Measurements from ENCODE around the gene TEX13C. TPM values are rescaled to one million over a fixed set of nuclear protein-coding genes. Genes with fewer than 3 reads are reported as not detected.

TEX13C gene
- total RNA-seq, 4 donors from 2014 or later: 0.22 TPM; not detected in 3

DNA sequence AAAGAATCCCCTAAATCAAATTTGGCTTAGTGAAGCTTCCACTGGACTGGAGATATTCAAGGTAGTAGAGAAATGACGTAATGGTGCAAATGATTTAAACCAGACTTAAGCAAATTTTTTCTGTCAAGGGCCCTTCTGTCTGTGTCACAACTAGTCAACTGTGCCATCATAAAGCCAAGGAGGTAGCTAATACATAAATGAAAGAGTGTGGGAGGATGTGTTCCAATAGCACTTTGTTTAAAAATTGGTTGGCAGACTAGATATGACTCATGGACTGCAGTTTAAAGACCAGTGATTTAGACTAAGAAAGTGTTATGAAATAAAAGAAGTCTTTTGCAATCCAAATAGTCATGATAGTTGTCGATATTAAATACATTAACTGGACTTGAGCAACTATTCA lies 24.3 kb upstream of the TEX13C start:
- TF ChIP-seq, protein P1, sequence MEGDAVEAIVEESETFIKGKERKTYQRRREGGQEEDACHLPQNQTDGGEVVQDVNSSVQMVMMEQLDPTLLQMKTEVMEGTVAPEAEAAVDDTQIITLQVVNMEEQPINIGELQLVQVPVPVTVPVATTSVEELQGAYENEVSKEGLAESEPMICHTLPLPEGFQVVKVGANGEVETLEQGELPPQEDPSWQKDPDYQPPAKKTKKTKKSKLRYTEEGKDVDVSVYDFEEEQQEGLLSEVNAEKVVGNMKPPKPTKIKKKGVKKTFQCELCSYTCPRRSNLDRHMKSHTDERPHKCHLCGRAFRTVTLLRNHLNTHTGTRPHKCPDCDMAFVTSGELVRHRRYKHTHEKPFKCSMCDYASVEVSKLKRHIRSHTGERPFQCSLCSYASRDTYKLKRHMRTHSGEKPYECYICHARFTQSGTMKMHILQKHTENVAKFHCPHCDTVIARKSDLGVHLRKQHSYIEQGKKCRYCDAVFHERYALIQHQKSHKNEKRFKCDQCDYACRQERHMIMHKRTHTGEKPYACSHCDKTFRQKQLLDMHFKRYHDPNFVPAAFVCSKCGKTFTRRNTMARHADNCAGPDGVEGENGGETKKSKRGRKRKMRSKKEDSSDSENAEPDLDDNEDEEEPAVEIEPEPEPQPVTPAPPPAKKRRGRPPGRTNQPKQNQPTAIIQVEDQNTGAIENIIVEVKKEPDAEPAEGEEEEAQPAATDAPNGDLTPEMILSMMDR (IDR thresholded peaks at IDR 0.05; ENCODE audit: low read depth): no peak

DNA sequence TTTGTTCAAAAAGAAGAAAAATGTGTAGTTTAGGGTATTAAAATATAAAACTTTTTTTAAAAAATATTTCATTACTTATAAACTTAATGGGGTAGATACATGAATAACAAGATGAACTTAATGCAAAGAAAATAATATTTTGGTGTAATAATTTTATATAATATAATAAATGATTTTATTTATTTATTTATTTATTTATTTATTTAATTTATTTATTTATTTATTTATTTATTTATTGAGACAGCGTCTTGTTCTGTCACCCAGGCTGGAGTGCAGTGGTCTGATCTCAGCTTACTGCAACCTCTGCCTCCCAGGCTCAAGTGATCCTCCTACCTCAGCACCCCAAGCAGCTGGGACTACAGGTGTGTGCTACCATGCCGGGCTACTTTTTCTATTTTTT lies 20.8 kb upstream of the TEX13C start:
- TF ChIP-seq, protein P1 (IDR thresholded peaks at IDR 0.05; ENCODE audit: low read depth): no peak

DNA sequence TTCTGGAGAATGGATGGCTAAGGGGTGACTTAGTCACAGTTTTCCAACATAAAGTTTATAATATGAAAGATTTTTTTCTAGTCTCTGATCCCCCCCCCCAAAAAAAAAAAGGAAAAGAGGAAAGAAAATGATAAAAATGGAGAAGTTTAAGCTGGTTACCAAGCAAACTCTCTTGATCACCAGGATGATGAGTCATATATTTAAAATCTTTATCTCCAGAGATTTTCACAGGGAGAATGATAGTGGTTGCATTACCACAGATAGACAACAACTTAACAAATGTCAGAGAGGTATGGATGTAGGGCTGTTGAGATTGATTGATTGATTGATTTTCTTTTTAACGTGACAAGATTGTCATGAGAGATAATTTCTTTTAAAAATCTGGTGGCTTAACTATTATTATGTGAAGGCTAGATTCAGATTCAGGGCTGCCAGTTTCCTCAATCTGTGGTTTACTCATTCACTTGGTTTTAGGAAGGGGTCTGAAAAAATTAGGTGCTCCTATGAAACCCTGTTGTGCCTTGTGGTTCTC lies 13.3 kb upstream of the TEX13C start:
- TF ChIP-seq, protein P1 (IDR thresholded peaks at IDR 0.05; ENCODE audit: low read depth): no peak

DNA sequence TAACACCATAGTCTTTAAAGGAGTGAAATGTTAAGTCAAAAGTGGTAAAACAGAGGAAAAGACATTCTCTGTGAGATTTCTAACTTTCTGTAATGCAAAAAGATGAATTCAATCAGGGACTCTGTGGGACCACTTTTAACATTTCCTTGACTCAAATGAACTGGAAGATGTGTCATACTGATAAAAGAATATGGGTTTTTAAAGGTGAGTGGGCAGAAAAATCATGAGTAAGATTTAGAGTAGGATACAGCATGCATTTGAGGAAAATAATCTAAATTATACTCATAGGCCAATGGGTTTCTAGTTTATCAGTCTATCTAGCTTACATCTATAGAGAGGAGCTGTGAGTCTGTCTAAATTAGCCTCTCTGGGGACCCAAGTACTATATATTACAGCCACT lies 11.0 kb upstream of the TEX13C start:
- TF ChIP-seq, protein P1 (IDR thresholded peaks at IDR 0.05; ENCODE audit: low read depth): no peak

DNA sequence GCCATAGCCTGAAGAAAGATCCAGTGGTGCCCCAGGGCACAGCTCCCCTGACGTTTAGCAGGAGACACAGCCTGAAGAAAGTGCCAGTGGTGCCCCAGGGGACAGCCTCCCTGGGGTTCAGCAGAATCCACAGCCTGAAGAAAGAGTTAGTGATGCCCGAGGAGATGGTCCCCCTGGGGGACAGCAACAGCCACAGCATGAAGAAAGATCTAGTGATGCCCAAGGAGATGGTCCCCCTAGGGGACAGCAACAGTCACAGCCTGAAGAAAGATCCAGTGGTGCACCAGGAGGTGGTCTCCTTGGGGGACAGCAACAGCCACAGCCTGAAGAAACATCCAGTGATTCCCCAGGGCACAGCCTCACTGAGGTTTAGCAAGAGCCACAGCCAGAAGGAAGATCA lies 2.8 kb downstream of the TEX13C start:
- TF ChIP-seq, protein P1 (IDR thresholded peaks at IDR 0.05; ENCODE audit: low read depth): no peak

DNA sequence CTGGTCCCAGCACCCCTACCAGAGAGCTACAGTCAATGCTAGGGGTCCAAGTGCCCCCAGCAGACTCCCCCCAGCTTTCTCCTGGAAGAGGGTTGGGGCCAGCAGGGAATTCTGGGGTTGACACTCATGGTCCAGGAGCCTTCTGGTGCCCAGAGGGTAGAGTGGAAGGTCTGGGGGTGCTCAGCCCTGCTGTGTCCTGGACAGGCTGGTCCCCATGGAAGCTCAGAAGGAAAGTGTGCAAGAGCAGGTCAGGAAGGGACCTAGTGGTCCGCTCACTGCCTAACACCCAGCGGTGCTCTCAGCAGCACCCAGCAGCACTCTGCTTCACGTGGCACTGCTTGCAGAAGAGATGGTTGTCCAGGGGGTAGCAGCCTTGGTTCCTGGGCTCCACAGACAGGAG lies 6.9 kb downstream of the TEX13C start:
- TF ChIP-seq, protein P1 (IDR thresholded peaks at IDR 0.05; ENCODE audit: low read depth): no peak

DNA sequence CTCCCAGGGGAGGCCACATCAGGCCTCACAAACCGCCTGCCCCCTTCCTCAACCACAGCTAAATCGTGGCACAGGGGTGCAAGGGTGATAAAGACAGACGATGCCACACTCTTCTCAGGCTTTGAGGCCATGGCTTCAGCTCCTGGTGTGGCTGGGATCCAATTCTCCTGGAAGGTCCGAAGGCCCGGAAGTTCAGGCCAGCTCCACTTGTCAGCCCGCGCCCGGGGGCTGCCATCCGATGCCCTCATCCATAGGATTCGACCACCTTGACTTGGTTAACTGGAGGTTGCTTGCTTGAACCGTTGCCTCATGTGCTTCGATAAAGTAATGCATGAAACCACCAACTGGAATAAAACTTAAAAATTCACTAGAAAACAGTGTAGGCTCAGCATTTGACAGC lies 8.2 kb downstream of the TEX13C start:
- TF ChIP-seq, protein P1 (IDR thresholded peaks at IDR 0.05; ENCODE audit: low read depth): no peak

All from subcutaneous adipose tissue (tissue), 4 donors.